Ascending aorta (tissue), 2 donors: ENCODE measurements around the gene WDR82. TPM values are rescaled to one million over a fixed set of nuclear protein-coding genes. Genes with fewer than 3 reads are reported as not detected.

Experiments used
- DNase-seq, 2 donors: peaks; one replicate each; pipeline ENCODE4 v3.0.0-alpha.2; 2019; ENCODE audit warnings: low spot score in 2 of 2
- H3K27ac ChIP-seq, 2 donors: fragments of 200-600 bp; sonication (generic); one replicate each; pipeline ENCODE4 v1.5.1; 2016 to 2017; ENCODE audit warnings: mild to moderate bottlenecking in 1 of 2
- H3K27me3 ChIP-seq: fragments of 200-600 bp; sonication (generic); one replicate; pipeline ENCODE4 v1.5.1; 2017
- H3K36me3 ChIP-seq, 2 donors: fragments of 200-600 bp; sonication (generic); one replicate each; pipeline ENCODE4 v1.5.1; 2016
- H3K4me1 ChIP-seq, 2 donors: fragments of 200-600 bp; sonication (generic); one replicate each; pipeline ENCODE4 v1.5.1; 2016 to 2017; ENCODE audit warnings: mild to moderate bottlenecking in 1 of 2
- H3K4me3 ChIP-seq, 2 donors: fragments of 200-600 bp; sonication (generic); one replicate each; pipeline ENCODE4 v1.5.1; 2016 to 2017; ENCODE audit warnings: mild to moderate bottlenecking in 1 of 2
- H3K9me3 ChIP-seq, 2 donors: fragments of 200-600 bp; sonication (generic); one replicate each; pipeline ENCODE4 v1.5.1; 2016
- intact Hi-C: fragments of 100-400 bp; cut with DNase I; formaldehyde crosslinking; loops from one replicate; pipeline ENCODE4 v1.15.1; 2023
- total RNA-seq: library from RNA; depleted of rRNA; stranded (reverse); fragments of >200 nt; gene quantifications from one replicate; pipeline ENCODE4 v1.1.0, GENCODE V29; 2016
- TF ChIP-seq, protein P1 (sequence below), 3 experiments: fragments of 200-600 bp in 2 of 3; fragments of 450-650 bp in 1 of 3; sonication (generic) in 2 of 3; IDR thresholded peaks; one replicate each; pipeline ENCODE4 v1.5.1; 2016 to 2019; ENCODE audit warnings: antibody characterized with exemption in 3 of 3, mild to moderate bottlenecking in 1 of 3, moderate library complexity in 1 of 3

Gene WDR82
- total RNA-seq, 1 donor from 2014 or later: 42.0 TPM

DNA sequence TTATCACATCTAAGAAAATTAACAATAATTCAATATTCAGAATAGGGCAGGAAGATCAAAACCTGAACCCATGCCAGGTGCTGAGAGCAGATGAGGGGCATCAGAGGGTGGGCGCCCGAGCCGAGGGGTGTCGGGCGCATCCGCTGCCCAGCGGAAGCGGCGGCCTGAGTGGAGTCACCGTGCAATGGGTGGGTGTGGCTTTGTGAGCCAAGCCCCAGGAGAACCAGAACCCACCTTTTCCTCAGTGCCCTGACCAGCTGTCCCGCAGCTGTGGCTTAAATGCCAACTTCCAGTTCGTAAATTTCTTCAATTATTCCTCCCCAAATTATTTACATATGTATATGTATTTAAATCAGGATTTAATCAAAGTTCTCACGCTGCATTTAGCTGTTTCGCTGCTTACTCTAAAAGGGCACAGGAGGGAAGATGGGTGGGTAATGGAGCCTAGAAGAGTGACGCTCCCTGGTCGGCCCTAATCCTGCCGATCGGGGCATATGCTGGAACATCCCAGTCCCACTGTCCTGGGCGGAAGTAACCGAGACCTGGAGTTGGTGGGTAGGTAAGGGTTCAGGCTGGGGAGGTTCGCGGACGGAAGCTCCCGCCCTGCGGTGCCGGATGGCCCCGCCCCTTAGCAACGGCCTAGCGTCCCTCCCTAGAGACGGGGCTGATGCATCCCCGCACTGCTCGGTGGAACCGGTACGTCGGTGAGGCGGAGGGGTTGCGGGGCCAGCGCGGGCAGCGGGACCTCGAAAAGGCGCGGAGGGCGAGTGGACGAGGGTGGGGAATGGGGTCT lies 39.0 kb upstream of the WDR82 start:
- Histone ChIP-seq H3K4me3 (peak overlapping the region; percentile 7 to 53), H3K27ac (no peak overlapping the region), H3K4me1 (no peaks in the 10 kb centered on the region), H3K9me3 (no peaks in the 10 kb centered on the region), H3K36me3 (no peaks in the 10 kb centered on the region), H3K27me3 (no peaks in the 10 kb centered on the region)
- no peak for DNase-seq
- TF ChIP-seq, protein P1, sequence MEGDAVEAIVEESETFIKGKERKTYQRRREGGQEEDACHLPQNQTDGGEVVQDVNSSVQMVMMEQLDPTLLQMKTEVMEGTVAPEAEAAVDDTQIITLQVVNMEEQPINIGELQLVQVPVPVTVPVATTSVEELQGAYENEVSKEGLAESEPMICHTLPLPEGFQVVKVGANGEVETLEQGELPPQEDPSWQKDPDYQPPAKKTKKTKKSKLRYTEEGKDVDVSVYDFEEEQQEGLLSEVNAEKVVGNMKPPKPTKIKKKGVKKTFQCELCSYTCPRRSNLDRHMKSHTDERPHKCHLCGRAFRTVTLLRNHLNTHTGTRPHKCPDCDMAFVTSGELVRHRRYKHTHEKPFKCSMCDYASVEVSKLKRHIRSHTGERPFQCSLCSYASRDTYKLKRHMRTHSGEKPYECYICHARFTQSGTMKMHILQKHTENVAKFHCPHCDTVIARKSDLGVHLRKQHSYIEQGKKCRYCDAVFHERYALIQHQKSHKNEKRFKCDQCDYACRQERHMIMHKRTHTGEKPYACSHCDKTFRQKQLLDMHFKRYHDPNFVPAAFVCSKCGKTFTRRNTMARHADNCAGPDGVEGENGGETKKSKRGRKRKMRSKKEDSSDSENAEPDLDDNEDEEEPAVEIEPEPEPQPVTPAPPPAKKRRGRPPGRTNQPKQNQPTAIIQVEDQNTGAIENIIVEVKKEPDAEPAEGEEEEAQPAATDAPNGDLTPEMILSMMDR (IDR thresholded peaks at IDR 0.05): no peak
- intact Hi-C loops: no loop called here

DNA sequence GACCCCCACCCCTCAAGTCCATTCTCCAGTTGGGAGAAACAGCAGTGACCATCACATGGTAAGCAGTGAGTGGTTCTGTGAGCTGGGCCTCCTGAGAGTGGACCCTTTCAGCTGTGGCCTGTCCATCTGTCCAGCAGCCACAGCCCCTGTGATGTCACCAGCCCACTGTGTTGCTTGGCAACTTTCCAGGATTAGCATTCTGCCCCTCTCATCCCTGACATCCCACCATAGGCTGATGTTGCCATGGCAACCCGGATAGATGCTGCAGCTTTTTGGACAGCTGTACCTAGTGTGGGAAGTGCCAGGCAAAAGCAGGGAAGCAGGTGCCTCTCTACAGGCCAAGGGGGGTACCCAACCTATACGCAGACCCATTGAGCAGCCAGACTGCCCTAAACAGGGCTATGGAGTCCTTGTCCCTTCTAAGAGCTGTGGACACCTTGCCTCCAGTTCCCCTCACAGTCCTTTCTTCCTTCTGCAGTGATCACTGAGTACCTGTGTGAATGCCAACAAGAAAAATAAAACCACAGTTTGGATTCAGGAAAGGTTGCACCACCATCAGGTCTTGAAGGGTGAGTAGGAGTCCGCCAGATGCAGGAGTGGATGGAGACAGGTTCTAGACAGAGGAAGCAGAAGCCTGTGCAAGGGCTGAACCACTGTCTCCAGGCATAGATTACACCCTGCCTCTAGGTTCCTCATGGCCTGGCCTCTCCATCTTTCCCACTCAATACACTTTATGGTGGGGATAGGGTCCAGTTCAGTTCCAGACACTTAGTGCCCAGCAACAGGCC lies 37.7 kb upstream of the WDR82 start, which contains the start of gene DNAH1:
Gene DNAH1, plus strand, starts transcription at position 343 of the 788 bp plus-strand sequence. CDS start 6,124 bp downstream, outside the sequence.
- H3K9me3 ChIP-seq: no peaks in the 10 kb centered on the region
- no peaks in the 10 kb centered on the region for H3K4me1 ChIP-seq
- H3K36me3 ChIP-seq: no peaks in the 10 kb centered on the region
- H3K4me3 ChIP-seq: peak within 1 kb of the TSS in 1 of 2 donors; percentile 53
- no peak for DNase-seq
- TF ChIP-seq, protein P1 (IDR thresholded peaks at IDR 0.05): no peak
- intact Hi-C loops: no loop called here
- no peaks in the 10 kb centered on the region for H3K27me3 ChIP-seq
- H3K27ac ChIP-seq: no peak within 1 kb of the TSS

DNA sequence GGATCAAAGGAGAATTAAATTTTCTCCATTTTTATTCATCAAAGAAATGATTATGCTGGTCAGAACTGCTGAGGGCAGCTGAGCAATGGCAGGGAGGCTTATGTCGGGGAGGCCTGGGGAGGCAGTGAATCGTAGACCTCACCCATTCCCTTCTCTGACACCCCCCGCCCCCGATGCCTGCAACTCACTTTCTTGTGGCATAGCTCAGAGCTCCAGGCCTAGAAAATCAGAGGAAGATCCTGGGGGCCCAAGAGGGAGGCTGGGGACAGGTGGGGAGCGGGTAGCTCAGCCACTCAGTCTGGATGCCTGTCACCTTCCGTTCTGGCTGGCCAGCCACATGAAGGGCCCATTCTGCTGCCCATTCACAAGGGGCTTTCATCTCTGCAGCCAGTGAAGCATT lies 36.6 kb upstream of the WDR82 start:
- Histone ChIP-seq H3K4me3 (no peak overlapping the region), H3K9me3 (no peaks in the 10 kb centered on the region), H3K27me3 (no peaks in the 10 kb centered on the region), H3K27ac (no peak overlapping the region), H3K4me1 (no peaks in the 10 kb centered on the region), H3K36me3 (peaks cover 0 to 4% of the 10 kb centered on the region in 2 donors)
- TF ChIP-seq, protein P1 (IDR thresholded peaks at IDR 0.05): no peak
- no peak for DNase-seq
- intact Hi-C loops: no loop called here

DNA sequence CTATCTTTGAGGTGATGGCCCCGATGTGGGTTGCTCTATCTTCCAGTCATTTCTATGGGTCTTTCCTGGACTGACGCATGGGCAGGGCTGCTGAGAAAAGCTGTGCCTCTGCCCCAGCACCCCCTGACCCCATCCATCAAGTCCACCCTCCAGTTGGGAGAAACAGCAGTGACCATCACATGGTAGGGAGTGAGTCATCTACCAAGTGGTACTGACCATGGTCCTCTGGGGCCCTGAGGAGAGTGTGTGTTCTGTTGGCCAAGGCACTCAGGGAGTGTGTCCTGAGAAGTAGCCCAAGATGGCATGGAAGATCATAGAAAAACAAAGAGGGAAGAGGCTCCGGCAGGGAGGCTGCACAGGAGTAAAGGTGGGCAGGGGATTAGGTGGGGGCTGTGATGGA lies 36.0 kb upstream of the WDR82 start:
- Histone ChIP-seq H3K27ac (peak overlapping the region in 1 of 2 donors; percentile 6), H3K9me3 (no peaks in the 10 kb centered on the region), H3K36me3 (peaks cover 0 to 7% of the 10 kb centered on the region in 2 donors), H3K27me3 (no peaks in the 10 kb centered on the region), H3K4me1 (no peaks in the 10 kb centered on the region), H3K4me3 (no peak overlapping the region)
- intact Hi-C loops: no loop called here
- TF ChIP-seq, protein P1 (IDR thresholded peaks at IDR 0.05): no peak
- DNase-seq: no peak

DNA sequence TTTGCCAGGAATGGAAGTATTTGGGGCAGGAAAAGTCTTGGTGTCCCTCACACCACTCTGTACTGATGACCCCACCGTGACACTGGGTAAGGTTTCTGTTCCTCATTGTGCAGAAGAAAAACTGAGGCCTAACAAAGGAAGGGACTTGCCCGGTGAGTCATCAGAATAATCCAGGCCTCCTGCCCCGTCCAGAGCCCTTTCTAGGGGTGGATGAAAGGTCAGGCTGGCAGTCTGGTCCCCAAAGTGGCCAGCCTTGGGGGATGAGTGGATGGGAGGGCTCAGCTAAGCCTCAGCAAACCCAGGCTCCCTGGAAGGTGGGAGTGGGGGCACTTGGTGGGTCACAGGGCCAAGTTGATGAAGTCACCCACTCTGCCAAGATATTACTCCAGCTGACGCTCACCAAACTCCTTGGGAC lies 35.3 kb upstream of the WDR82 start:
- TF ChIP-seq, protein P1 (IDR thresholded peaks at IDR 0.05): no peak
- H3K4me3 ChIP-seq: no peak overlapping the region
- no peaks in the 10 kb centered on the region for H3K4me1 ChIP-seq
- H3K36me3 ChIP-seq: peaks cover 0 to 7% of the 10 kb centered on the region in 2 donors
- no peaks in the 10 kb centered on the region for H3K9me3 ChIP-seq
- intact Hi-C loops: no loop called here
- H3K27me3 ChIP-seq: no peaks in the 10 kb centered on the region
- DNase-seq: peak; percentile 24 to 72
- H3K27ac ChIP-seq: peak overlapping the region; percentile 6 to 34
